ENCODE measurements around the gene NEB.

Gene NEB

GRCh38 chr2:151688719-151689118 is 45.6 kb downstream of the NEB start:
- H3K4me3 ChIP-seq (ENCODE audit: low read depth, low read length) = no peak overlapping the region
- no peak for TF ChIP-seq CTCF (IDR thresholded peaks at IDR 0.05; ENCODE audit: low read depth, low read length, missing control alignments)
- in situ Hi-C loops (cut with HindIII; ENCODE audit: low sequenced_read_pairs) = no loop called here
- no peak for DNase-seq (ENCODE audit: low read depth)

DNA sequence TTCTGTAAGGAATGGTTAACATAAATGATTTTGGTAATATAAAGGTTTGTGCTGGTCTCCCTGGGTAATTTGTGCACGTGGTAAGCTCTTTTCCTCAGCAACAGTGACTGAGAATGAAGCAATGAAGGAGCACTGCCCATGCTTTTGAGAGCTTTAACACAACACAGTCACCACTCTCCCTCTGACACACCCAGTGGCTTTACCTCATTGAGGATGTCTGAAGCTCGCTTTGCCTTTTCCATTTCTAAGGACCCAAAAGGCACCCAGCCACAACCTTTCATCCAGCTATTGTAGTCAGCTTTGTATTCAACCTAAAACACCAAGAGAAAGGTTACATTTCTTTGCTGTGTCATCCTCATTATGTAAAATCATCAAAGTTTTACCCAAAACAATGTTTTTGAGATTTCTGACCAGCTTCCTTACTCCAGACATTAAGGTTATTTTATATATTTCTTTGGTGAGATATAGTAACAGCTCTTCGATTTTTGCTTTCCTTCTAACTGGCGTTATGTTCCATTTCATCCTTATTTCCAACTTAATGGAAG is 51.7 kb downstream of the NEB start:
- in situ Hi-C loops (cut with HindIII; ENCODE audit: low sequenced_read_pairs) = no loop called here
- DNase-seq (ENCODE audit: low read depth) = no peak
- H3K4me3 ChIP-seq (ENCODE audit: low read depth, low read length) = no peak overlapping the region
- no peak for TF ChIP-seq CTCF (IDR thresholded peaks at IDR 0.05; ENCODE audit: low read depth, low read length, missing control alignments)

- H3K4me3 ChIP-seq (ENCODE audit: low read depth, low read length) = no peak overlapping the region
- in situ Hi-C loops (cut with HindIII; ENCODE audit: low sequenced_read_pairs) = no loop called here
- no peak for TF ChIP-seq CTCF (IDR thresholded peaks at IDR 0.05; ENCODE audit: low read depth, low read length, missing control alignments)
These were observed 53.2 kb downstream of the NEB start for GRCh38 chr2:151681051-151681450.

GRCh38 chr2:151679994-151680393 is 54.3 kb downstream of the NEB start:
- no peak for DNase-seq (ENCODE audit: low read depth)
- no peak overlapping the region for H3K4me3 ChIP-seq (ENCODE audit: low read depth, low read length)
- TF ChIP-seq CTCF (IDR thresholded peaks at IDR 0.05; ENCODE audit: low read depth, low read length, missing control alignments) = no peak
- in situ Hi-C loops (cut with HindIII; ENCODE audit: low sequenced_read_pairs) = no loop called here

More at GRCh38 chr2:151681051-151681450, 53.2 kb downstream of the NEB start:
- DNase-seq (ENCODE audit: low read depth) = no peak

- TF ChIP-seq CTCF (IDR thresholded peaks at IDR 0.05; ENCODE audit: low read depth, low read length, missing control alignments) = no peak
- in situ Hi-C loops (cut with HindIII; ENCODE audit: low sequenced_read_pairs) = no loop called here
- no peak for DNase-seq (ENCODE audit: low read depth)
- no peak overlapping the region for H3K4me3 ChIP-seq (ENCODE audit: low read depth, low read length)
These were observed 55.4 kb downstream of the NEB start for GRCh38 chr2:151678849-151679248.

DNA sequence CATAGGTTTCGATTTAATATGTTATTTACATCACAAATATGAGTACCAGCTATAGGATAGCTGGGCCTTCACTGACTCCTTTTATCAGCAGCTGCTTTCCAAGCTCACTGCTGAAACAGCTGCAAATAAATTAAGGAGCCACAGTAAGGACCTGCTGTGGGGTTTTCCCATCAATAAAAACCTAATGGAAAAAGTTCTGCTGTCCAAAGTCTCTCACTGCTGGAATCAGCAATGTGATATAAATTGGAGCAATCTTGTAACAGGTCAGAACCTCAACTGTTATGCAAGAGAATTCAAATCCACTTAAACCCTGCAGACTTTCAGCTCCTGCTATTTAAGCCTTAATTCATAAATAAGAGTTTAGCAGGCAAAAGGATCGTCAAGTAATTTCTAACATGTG is 61.3 kb downstream of the NEB start:
- in situ Hi-C loops (cut with HindIII; ENCODE audit: low sequenced_read_pairs) = no loop called here
- DNase-seq (ENCODE audit: low read depth) = no peak
- H3K4me3 ChIP-seq (ENCODE audit: low read depth, low read length) = no peak overlapping the region
- no peak for TF ChIP-seq CTCF (IDR thresholded peaks at IDR 0.05; ENCODE audit: low read depth, low read length, missing control alignments)

DNA sequence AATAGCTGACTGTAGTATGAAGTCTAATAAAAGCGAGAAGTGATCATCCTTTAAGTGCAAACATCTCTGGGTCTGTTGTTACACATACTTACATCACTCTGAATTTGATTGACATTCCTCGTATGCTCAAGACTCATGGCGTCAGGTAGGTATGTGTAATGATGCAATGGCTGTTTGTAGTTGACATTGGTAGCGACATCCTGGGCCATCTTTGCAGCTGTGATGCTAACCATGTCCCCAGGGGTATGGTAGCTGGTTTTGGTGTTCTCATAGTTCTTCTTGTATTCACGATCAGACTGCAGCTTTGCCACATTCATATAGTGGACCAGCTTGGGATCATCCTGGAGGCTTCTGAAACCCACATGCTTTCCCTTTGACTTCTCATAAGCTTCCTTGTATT is 62.0 kb downstream of the NEB start:
- in situ Hi-C loops (cut with HindIII; ENCODE audit: low sequenced_read_pairs) = no loop called here
- no peak for TF ChIP-seq CTCF (IDR thresholded peaks at IDR 0.05; ENCODE audit: low read depth, low read length, missing control alignments)
- H3K4me3 ChIP-seq (ENCODE audit: low read depth, low read length) = no peak overlapping the region
- no peak for DNase-seq (ENCODE audit: low read depth)

Data from astrocyte of the cerebellum (primary cell).